ENCODE results near the gene SH3TC1. TPM values are rescaled to one million over a fixed set of nuclear protein-coding genes. Genes with fewer than 3 reads are reported as not detected.
A peak's percentile ranks its signal among the peaks of the same experiment; 100 is the strongest.

The SH3TC1 gene
- total and polyA plus RNA-seq, 10 of the 15 experiments (the other 5 are each of a cell fraction or from before 2014, with no cell fraction given): 0.19 to 47.0 (median 18.4) TPM

GRCh38 chr4:8198906-8199593 is at the start of gene SH3TC1 (continued):
- peak; percentile 87 to 96 for TF ChIP-seq IKZF2 (IDR thresholded peaks at IDR 0.05)
- 0 out of 2 replicates have a peak, but pooled peaks have one; percentile 12 for TF ChIP-seq STAT1 (conservative IDR thresholded peaks at IDR 0.05)
- peak; percentile 85 for TF ChIP-seq BACH1 (IDR thresholded peaks at IDR 0.05; ENCODE audit: borderline replicate concordance)
- TF ChIP-seq SP1 (IDR thresholded peaks at IDR 0.05; ENCODE audit: low read depth, low read length): peak; percentile 60
- TF ChIP-seq POU2F2 (IDR thresholded peaks at IDR 0.05; ENCODE audit: borderline replicate concordance, low read depth, low read length): no peak
- TF ChIP-seq JUND (IDR thresholded peaks at IDR 0.05; ENCODE audit: low read depth, low read length): no peak
- TF ChIP-seq EGR1 (IDR thresholded peaks at IDR 0.05; ENCODE audit: borderline replicate concordance in 1 of 2, low read depth in 2 of 2, low read length in 2 of 2): peak in 1 of 2 experiments; percentile 90; a peak in 2 of 3 replicates
- TF ChIP-seq POLR2A (IDR thresholded peaks at IDR 0.05; ENCODE audit: low read depth, low read length): no peak
- no peak for TF ChIP-seq RBBP5 (conservative IDR thresholded peaks at IDR 0.05)
- TF ChIP-seq ZNF274 (IDR thresholded peaks at IDR 0.05; ENCODE audit: insufficient read depth, insufficient read length): no peak
- TF ChIP-seq RFX5 (IDR thresholded peaks at IDR 0.05; ENCODE audit: low read depth, low read length): peak; percentile 7; the same call in 1 of the 2 replicates
- TF ChIP-seq NBN (IDR thresholded peaks at IDR 0.05): peak; percentile 94
- peak; percentile 9; the same call in 1 of the 2 replicates for TF ChIP-seq SMC3 (IDR thresholded peaks at IDR 0.05; ENCODE audit: borderline replicate concordance, low read length)
- peak; percentile 16 to 85; a peak in 2 of 4 replicates for TF ChIP-seq BHLHE40 (IDR thresholded peaks at IDR 0.05; ENCODE audit: borderline replicate concordance in 1 of 2, low read depth in 2 of 2, low read length in 1 of 2)
- no peak for TF ChIP-seq ZNF622 (IDR thresholded peaks at IDR 0.05)
- TF ChIP-seq SMAD5 (IDR thresholded peaks at IDR 0.05; ENCODE audit: low read depth): no peak
- TF ChIP-seq HCFC1 (IDR thresholded peaks at IDR 0.05; ENCODE audit: low read length): peak; percentile 41; the same call in 1 of the 2 replicates
- no peak for TF ChIP-seq NR2C2 (IDR thresholded peaks at IDR 0.05; ENCODE audit: borderline replicate concordance, control insufficient read depth, insufficient read length, low read depth)
- 0 out of 2 replicates have a peak, but pooled peaks have one; percentile 85 for TF ChIP-seq RCOR1 (conservative IDR thresholded peaks at IDR 0.05; ENCODE audit: low read depth, low read length)
- TF ChIP-seq CHD1 (IDR thresholded peaks at IDR 0.05; ENCODE audit: low read depth, low read length): no peak
- no peak for TF ChIP-seq CEBPZ (IDR thresholded peaks at IDR 0.05; ENCODE audit: low read depth, low read length)
- TF ChIP-seq KLF5 (IDR thresholded peaks at IDR 0.05; ENCODE audit: partially characterized antibody): no peak
- TF ChIP-seq, protein P1, sequence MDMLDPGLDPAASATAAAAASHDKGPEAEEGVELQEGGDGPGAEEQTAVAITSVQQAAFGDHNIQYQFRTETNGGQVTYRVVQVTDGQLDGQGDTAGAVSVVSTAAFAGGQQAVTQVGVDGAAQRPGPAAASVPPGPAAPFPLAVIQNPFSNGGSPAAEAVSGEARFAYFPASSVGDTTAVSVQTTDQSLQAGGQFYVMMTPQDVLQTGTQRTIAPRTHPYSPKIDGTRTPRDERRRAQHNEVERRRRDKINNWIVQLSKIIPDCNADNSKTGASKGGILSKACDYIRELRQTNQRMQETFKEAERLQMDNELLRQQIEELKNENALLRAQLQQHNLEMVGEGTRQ (IDR thresholded peaks at IDR 0.05; ENCODE audit: borderline replicate concordance, low read depth, low read length): no peak
- TF ChIP-seq NFXL1 (IDR thresholded peaks at IDR 0.05; ENCODE audit: borderline replicate concordance): no peak
- no peak for TF ChIP-seq SREBF1 (IDR thresholded peaks at IDR 0.05; ENCODE audit: low read length)
- no peak for TF ChIP-seq STAT3 (IDR thresholded peaks at IDR 0.05; ENCODE audit: low read depth, low read length)
- no peak for TF ChIP-seq ATF2 (IDR thresholded peaks at IDR 0.05; ENCODE audit: low read length)

Data from GM12878 (cell line).